Measurements from ENCODE around the gene BNC2.

BNC2 gene

DNA sequence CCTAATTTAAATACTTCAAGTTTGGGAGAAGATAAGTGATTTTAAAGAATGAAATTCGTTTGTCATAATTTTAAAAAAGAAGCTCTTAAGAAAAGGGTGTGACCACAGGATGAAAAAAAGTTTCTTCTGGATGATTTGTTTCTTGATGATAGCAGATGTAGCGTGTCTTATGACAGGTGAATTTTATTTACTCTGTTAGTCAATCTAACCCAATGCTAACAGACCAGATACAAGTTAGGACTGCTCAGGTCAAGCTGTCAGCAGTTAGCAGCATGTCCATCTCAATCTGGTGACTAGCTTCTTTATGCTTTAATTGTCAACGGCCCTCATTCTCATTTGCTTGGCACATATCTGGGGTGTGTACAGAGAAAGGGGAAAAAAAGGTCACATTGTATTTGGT is 456.0 kb downstream of the BNC2 start:
- Histone ChIP-seq H3K27ac (peak overlapping the region; percentile 72), H3K36me3 (replicated peaks) (peaks cover 8% of the 10 kb centered on the region), H3K4me3 (ENCODE audit: low read depth, low read length) (no peak overlapping the region), H3K27me3 (replicated peaks) (no peaks in the 10 kb centered on the region)
- DNase-seq: no peak
- TF ChIP-seq, protein P1, sequence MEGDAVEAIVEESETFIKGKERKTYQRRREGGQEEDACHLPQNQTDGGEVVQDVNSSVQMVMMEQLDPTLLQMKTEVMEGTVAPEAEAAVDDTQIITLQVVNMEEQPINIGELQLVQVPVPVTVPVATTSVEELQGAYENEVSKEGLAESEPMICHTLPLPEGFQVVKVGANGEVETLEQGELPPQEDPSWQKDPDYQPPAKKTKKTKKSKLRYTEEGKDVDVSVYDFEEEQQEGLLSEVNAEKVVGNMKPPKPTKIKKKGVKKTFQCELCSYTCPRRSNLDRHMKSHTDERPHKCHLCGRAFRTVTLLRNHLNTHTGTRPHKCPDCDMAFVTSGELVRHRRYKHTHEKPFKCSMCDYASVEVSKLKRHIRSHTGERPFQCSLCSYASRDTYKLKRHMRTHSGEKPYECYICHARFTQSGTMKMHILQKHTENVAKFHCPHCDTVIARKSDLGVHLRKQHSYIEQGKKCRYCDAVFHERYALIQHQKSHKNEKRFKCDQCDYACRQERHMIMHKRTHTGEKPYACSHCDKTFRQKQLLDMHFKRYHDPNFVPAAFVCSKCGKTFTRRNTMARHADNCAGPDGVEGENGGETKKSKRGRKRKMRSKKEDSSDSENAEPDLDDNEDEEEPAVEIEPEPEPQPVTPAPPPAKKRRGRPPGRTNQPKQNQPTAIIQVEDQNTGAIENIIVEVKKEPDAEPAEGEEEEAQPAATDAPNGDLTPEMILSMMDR (IDR thresholded peaks at IDR 0.05; ENCODE audit: low read depth, low read length, missing control alignments): no peak
- in situ Hi-C loops (cut with HindIII; ENCODE audit: low pct_ligation_motif_present, low sequenced_read_pairs): no loop called here

DNA sequence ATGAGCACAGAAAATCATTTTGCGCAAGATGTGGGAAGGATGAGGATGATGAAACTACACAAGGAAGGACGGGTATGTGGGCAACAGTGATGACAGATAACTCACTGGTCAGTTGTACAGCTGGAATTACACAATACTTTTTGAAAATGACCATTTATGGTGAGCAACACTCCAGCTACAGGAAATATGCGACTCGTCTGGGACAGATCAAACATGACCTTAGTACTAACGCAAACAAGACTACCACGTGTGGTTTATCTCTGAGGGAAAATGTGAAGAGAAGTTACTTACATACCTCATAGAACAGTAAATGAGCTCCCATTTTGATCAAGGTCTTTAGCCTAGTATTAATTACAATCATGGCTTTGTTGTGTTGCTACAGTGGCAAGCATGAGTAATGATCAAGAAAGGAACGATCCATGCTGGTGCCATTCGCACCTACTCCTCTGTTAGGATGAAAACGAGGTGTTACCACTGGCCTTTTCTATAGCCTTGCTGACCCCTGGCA is 456.9 kb downstream of the BNC2 start:
- in situ Hi-C loops (cut with HindIII; ENCODE audit: low pct_ligation_motif_present, low sequenced_read_pairs): no loop called here
- TF ChIP-seq, protein P1 (IDR thresholded peaks at IDR 0.05; ENCODE audit: low read depth, low read length, missing control alignments): no peak
- Histone ChIP-seq H3K27me3 (replicated peaks) (no peaks in the 10 kb centered on the region), H3K27ac (peak overlapping the region; percentile 72), H3K4me3 (ENCODE audit: low read depth, low read length) (no peak overlapping the region), H3K36me3 (replicated peaks) (peaks cover under 1% of the 10 kb centered on the region)
- DNase-seq: peak; percentile 95

DNA sequence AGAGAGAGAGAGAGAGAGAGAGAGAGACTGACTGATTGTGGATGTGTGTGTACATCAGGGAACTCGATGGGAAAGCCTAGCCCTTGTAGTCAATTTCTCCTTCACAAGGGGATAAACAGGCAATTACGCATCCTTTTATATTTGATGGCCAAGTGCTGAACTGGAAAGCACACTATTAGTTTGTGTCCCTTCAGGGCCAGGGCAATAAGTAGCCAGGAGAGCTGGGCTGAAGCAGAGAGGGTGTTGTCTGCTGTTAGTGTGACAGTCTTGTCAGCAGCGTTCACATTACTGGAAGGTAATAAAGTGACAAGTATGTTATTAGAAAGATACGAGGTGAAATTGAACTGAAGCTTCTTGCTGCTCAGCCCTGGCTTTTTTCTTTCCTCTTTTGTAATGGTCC is 457.7 kb downstream of the BNC2 start:
- TF ChIP-seq, protein P1 (IDR thresholded peaks at IDR 0.05; ENCODE audit: low read depth, low read length, missing control alignments): no peak
- Histone ChIP-seq H3K4me3 (ENCODE audit: low read depth, low read length) (no peak overlapping the region), H3K27me3 (replicated peaks) (no peaks in the 10 kb centered on the region), H3K27ac (peak overlapping the region; percentile 72), H3K36me3 (replicated peaks) (no peaks in the 10 kb centered on the region)
- in situ Hi-C loops (cut with HindIII; ENCODE audit: low pct_ligation_motif_present, low sequenced_read_pairs): no loop called here
- DNase-seq: no peak

DNA sequence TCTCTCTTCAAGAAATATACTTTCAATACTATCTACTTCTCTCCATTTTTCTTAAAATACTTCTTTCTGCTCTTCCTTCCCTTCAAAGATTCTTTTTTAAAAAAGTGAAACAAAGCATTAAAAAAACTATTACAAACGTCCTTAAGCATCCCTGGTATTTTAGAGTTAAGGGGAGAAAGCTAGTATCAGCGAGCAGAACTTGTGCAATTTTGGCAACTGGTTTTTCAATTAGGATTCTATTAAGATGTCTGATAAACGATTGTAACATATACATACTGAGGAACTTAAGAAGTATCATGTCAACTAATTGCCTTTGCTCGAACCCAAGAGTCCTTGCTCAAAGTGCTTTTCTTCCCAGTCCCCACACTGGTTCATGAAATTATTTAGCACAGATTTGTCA is 459.2 kb downstream of the BNC2 start:
- DNase-seq: no peak
- Histone ChIP-seq H3K27me3 (replicated peaks) (no peaks in the 10 kb centered on the region), H3K27ac (no peak overlapping the region), H3K36me3 (replicated peaks) (no peaks in the 10 kb centered on the region), H3K4me3 (ENCODE audit: low read depth, low read length) (no peak overlapping the region)
- in situ Hi-C loops (cut with HindIII; ENCODE audit: low pct_ligation_motif_present, low sequenced_read_pairs): no loop called here
- TF ChIP-seq, protein P1 (IDR thresholded peaks at IDR 0.05; ENCODE audit: low read depth, low read length, missing control alignments): no peak

DNA sequence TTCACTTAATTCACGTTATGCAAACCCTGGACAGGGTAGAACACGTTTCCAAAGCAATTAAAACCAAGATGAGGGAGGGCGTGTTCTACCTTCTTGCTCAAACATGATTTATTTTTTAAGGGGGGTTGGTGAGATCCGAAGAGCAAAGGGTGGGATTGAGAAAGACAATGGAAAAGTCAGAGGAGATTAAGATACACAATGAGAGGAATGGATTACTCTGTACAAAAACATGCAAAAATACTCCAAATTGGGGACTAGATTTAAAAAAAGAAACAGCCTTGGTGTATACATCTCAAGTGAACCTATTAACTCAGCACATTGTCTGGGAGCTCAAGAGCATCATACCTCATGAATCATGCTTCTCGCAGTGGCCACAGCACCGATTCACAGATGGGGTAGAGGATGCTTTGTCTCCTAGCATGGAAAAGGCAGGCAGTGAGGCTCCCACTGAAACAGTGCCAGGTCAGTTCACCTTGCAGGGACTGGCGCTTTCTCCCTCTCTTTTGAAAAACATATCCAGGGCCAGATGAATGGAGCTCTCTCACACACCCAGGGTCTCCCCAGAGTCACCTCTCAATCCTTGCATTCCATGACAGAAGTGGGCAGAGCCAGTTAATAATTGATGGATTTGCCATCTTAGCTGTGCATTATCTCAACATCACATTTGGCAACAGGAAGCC is 459.7 kb downstream of the BNC2 start:
- Histone ChIP-seq H3K27me3 (replicated peaks) (no peaks in the 10 kb centered on the region), H3K36me3 (replicated peaks) (no peaks in the 10 kb centered on the region), H3K4me3 (ENCODE audit: low read depth, low read length) (no peak overlapping the region), H3K27ac (no peak overlapping the region)
- TF ChIP-seq, protein P1 (IDR thresholded peaks at IDR 0.05; ENCODE audit: low read depth, low read length, missing control alignments): no peak
- in situ Hi-C loops (cut with HindIII; ENCODE audit: low pct_ligation_motif_present, low sequenced_read_pairs): no loop called here
- peak; percentile 48 for DNase-seq

DNA sequence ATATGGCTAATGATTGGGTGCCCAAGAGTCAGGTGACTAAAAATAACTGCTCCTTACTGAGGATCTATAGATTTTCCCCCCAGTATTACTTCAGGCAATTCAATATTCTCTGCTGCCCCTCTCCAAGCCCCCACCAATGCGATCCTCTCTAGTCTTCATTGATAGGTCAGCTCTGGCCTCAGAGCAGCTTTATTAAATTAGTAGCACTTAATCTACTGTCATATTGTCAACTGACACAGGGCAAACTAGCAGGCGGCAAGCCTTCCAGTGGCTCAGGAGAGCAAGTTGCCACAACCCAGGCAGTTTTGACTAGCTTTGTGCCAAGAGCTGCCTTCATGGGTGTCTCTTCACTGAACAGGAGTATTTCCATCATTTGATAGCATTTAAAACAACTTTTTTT is 462.9 kb downstream of the BNC2 start:
- H3K4me3 ChIP-seq (ENCODE audit: low read depth, low read length): no peak overlapping the region
- H3K27ac ChIP-seq: no peak overlapping the region
- in situ Hi-C loops (cut with HindIII; ENCODE audit: low pct_ligation_motif_present, low sequenced_read_pairs): no loop called here
- DNase-seq: no peak
- H3K36me3 ChIP-seq (replicated peaks): no peaks in the 10 kb centered on the region
- TF ChIP-seq, protein P1 (IDR thresholded peaks at IDR 0.05; ENCODE audit: low read depth, low read length, missing control alignments): no peak
- no peaks in the 10 kb centered on the region for H3K27me3 ChIP-seq (replicated peaks)
